ENCODE data around the gene MARK3. TPM values are rescaled to one million over a fixed set of nuclear protein-coding genes. Genes with fewer than 3 reads are reported as not detected.
A peak's percentile ranks its signal among the peaks of the same experiment; 100 is the strongest.

MARK3 gene
- total and polyA plus RNA-seq, 2 of the 13 experiments (the other 11 are each of a cell fraction or from before 2014, with no cell fraction given): 47.7 to 56.6 TPM

GRCh38 chr14:103508521-103509329 lies 123.5 kb downstream of the MARK3 start (continued):
- TF ChIP-seq ZMAT5 (CRISPR knock-in tag; IDR thresholded peaks at IDR 0.05; ENCODE audit: borderline replicate concordance, low read depth) (no peak), HDAC2 (CRISPR knock-in tag; IDR thresholded peaks at IDR 0.05) (no peak), ZFP41 (CRISPR knock-in tag; IDR thresholded peaks at IDR 0.05; ENCODE audit: borderline replicate concordance) (no peak), ERF (CRISPR knock-in tag; IDR thresholded peaks at IDR 0.05) (no peak), E2F5 (CRISPR knock-in tag; conservative IDR thresholded peaks at IDR 0.05) (no peak), MIER3 (CRISPR knock-in tag; IDR thresholded peaks at IDR 0.05; ENCODE audit: borderline replicate concordance) (no peak), FOSL2 (CRISPR knock-in tag; IDR thresholded peaks at IDR 0.05) (no peak), ZSCAN25 (CRISPR knock-in tag; IDR thresholded peaks at IDR 0.05) (no peak), RBFOX2 (IDR thresholded peaks at IDR 0.05; ENCODE audit: low read depth, low read length) (no peak), PLRG1 (conservative IDR thresholded peaks at IDR 0.05) (no peak), SRSF9 (IDR thresholded peaks at IDR 0.05; ENCODE audit: borderline replicate concordance, insufficient read depth, low read depth, low read length, poor library complexity, severe bottlenecking) (no peak), MNT (IDR thresholded peaks at IDR 0.05) (no peak), REPIN1 (CRISPR knock-in tag; IDR thresholded peaks at IDR 0.05; ENCODE audit: borderline replicate concordance, low read depth) (no peak), BCL3 (CRISPR knock-in tag; IDR thresholded peaks at IDR 0.05) (no peak), SAP130 (CRISPR knock-in tag; IDR thresholded peaks at IDR 0.05; ENCODE audit: low read depth) (0 out of 2 replicates have a peak, but pooled peaks have one; percentile 15), DDIT3 (CRISPR knock-in tag; IDR thresholded peaks at IDR 0.05) (no peak), ZNF142 (CRISPR knock-in tag; IDR thresholded peaks at IDR 0.05) (no peak), KDM5A (IDR thresholded peaks at IDR 0.05; ENCODE audit: borderline replicate concordance, low read length) (no peak)
